HEK293 (cell line): Measurements from ENCODE around the gene RPL7A.

Experiments used
- BCL11B ChIP-seq: fragments of 450-650 bp; formaldehyde crosslinking; IDR thresholded peaks from 2 replicates; pipeline ENCODE4 v1.5.1; 2016; ENCODE audit warnings: low read depth, missing biosample characterization, missing genetic modification characterization
- GLIS1 ChIP-seq: fragments of 450-650 bp; formaldehyde crosslinking; IDR thresholded peaks from 2 replicates; pipeline ENCODE4 v1.5.1; 2016; ENCODE audit warnings: missing biosample characterization, missing genetic modification characterization
- HOXA7 ChIP-seq: sonication (generic); formaldehyde crosslinking; IDR thresholded peaks from 2 replicates; pipeline ENCODE4 v1.8.1; 2022; ENCODE audit warnings: missing genetic modification reagents, borderline replicate concordance
- HOXD13 ChIP-seq: sonication (generic); formaldehyde crosslinking; IDR thresholded peaks from 2 replicates; pipeline ENCODE4 v1.8.0; 2022; ENCODE audit warnings: missing genetic modification reagents, borderline replicate concordance
- KLF8 ChIP-seq: fragments of 450-650 bp; formaldehyde crosslinking; IDR thresholded peaks from 2 replicates; pipeline ENCODE4 v1.5.1; 2016; ENCODE audit warnings: missing biosample characterization, missing genetic modification characterization
- PRDM6 ChIP-seq: fragments of 450-650 bp; formaldehyde crosslinking; IDR thresholded peaks from 2 replicates; pipeline ENCODE4 v1.5.1; 2017; ENCODE audit warnings: missing biosample characterization, missing genetic modification characterization
- SCRT1 ChIP-seq: fragments of 450-650 bp; formaldehyde crosslinking; IDR thresholded peaks from 2 replicates; pipeline ENCODE4 v1.5.1; 2016; ENCODE audit warnings: missing biosample characterization, missing genetic modification characterization, borderline replicate concordance
- SCRT2 ChIP-seq: fragments of 450-650 bp; formaldehyde crosslinking; IDR thresholded peaks from 2 replicates; pipeline ENCODE4 v1.5.1; 2016; ENCODE audit warnings: missing biosample characterization, missing genetic modification characterization
- ZBTB6 ChIP-seq: fragments of 450-650 bp; formaldehyde crosslinking; IDR thresholded peaks from 2 replicates; pipeline ENCODE4 v1.5.1; 2017; ENCODE audit warnings: missing biosample characterization, missing genetic modification characterization
- ZNF175 ChIP-seq: fragments of 450-650 bp; formaldehyde crosslinking; IDR thresholded peaks from 2 replicates; pipeline ENCODE4 v1.5.1; 2016; ENCODE audit warnings: missing biosample characterization, missing genetic modification characterization
- ZNF202 ChIP-seq: fragments of 450-650 bp; formaldehyde crosslinking; IDR thresholded peaks from 2 replicates; pipeline ENCODE4 v1.5.1; 2016; ENCODE audit warnings: missing biosample characterization, missing genetic modification characterization, borderline replicate concordance
- ZNF214 ChIP-seq: fragments of 450-650 bp; formaldehyde crosslinking; IDR thresholded peaks from 2 replicates; pipeline ENCODE4 v1.5.1; 2017; ENCODE audit warnings: missing biosample characterization, mild to moderate bottlenecking, missing genetic modification characterization, borderline replicate concordance
- ZNF248 ChIP-seq: fragments of 450-650 bp; formaldehyde crosslinking; IDR thresholded peaks from 2 replicates; pipeline ENCODE4 v1.5.1; 2017; ENCODE audit warnings: missing biosample characterization, missing genetic modification characterization
- ZNF266 ChIP-seq: fragments of 450-650 bp; formaldehyde crosslinking; IDR thresholded peaks from 2 replicates; pipeline ENCODE4 v1.5.1; 2016; ENCODE audit warnings: missing biosample characterization, missing genetic modification characterization, low read depth
- ZNF292 ChIP-seq: fragments of 450-650 bp; formaldehyde crosslinking; IDR thresholded peaks from 2 replicates; pipeline ENCODE4 v1.5.1; 2016; ENCODE audit warnings: low read depth, missing biosample characterization, missing genetic modification characterization, borderline replicate concordance
- ZNF354C ChIP-seq: fragments of 450-650 bp; formaldehyde crosslinking; IDR thresholded peaks from 2 replicates; pipeline ENCODE4 v1.5.1; 2016; ENCODE audit warnings: missing biosample characterization, missing genetic modification characterization, low read depth, borderline replicate concordance
- ZNF416 ChIP-seq: fragments of 450-650 bp; formaldehyde crosslinking; IDR thresholded peaks from 2 replicates; pipeline ENCODE4 v1.5.1; 2016; ENCODE audit warnings: missing biosample characterization, missing genetic modification characterization
- ZNF501 ChIP-seq: fragments of 450-650 bp; formaldehyde crosslinking; IDR thresholded peaks from 2 replicates; pipeline ENCODE4 v1.5.1; 2016; ENCODE audit warnings: missing biosample characterization, missing genetic modification characterization
- ZNF548 ChIP-seq: fragments of 450-650 bp; formaldehyde crosslinking; IDR thresholded peaks from 2 replicates; pipeline ENCODE4 v1.5.1; 2016; ENCODE audit warnings: missing biosample characterization, missing genetic modification characterization
- ZNF555 ChIP-seq: fragments of 450-650 bp; formaldehyde crosslinking; conservative IDR thresholded peaks from 2 replicates; pipeline ENCODE4 v1.5.1; 2017; ENCODE audit warnings: missing biosample characterization, mild to moderate bottlenecking, missing genetic modification characterization, inconsistent platforms
- ZNF560 ChIP-seq: fragments of 450-650 bp; formaldehyde crosslinking; IDR thresholded peaks from 2 replicates; pipeline ENCODE4 v1.5.1; 2017; ENCODE audit warnings: missing biosample characterization, missing genetic modification characterization, borderline replicate concordance
- ZNF585B ChIP-seq: fragments of 450-650 bp; formaldehyde crosslinking; IDR thresholded peaks from 2 replicates; pipeline ENCODE4 v1.5.1; 2016; ENCODE audit warnings: missing biosample characterization, missing genetic modification characterization
- ZNF623 ChIP-seq: fragments of 450-650 bp; formaldehyde crosslinking; IDR thresholded peaks from 2 replicates; pipeline ENCODE4 v1.5.1; 2016; ENCODE audit warnings: missing biosample characterization, missing genetic modification characterization
- ZNF639 ChIP-seq: fragments of 450-650 bp; formaldehyde crosslinking; IDR thresholded peaks from 2 replicates; pipeline ENCODE4 v1.5.1; 2016; ENCODE audit warnings: missing biosample characterization, missing genetic modification characterization
- ZNF768 ChIP-seq: fragments of 450-650 bp; formaldehyde crosslinking; IDR thresholded peaks from 2 replicates; pipeline ENCODE4 v1.5.1; 2018; ENCODE audit warnings: missing biosample characterization, mild to moderate bottlenecking, missing genetic modification characterization
- ZNF777 ChIP-seq: fragments of 450-650 bp; formaldehyde crosslinking; IDR thresholded peaks from 2 replicates; pipeline ENCODE4 v1.5.1; 2017; ENCODE audit warnings: missing biosample characterization, missing genetic modification characterization, borderline replicate concordance
- ZSCAN16 ChIP-seq: fragments of 450-650 bp; formaldehyde crosslinking; IDR thresholded peaks from 2 replicates; pipeline ENCODE4 v1.5.1; 2016; ENCODE audit warnings: missing biosample characterization, missing genetic modification characterization
- ZSCAN5A ChIP-seq: fragments of 450-650 bp; formaldehyde crosslinking; IDR thresholded peaks from 2 replicates; pipeline ENCODE4 v1.5.1; 2016; ENCODE audit warnings: missing biosample characterization, missing genetic modification characterization
- TF ChIP-seq, protein P1 (sequence below): fragments of 450-650 bp; formaldehyde crosslinking; IDR thresholded peaks from 2 replicates; pipeline ENCODE4; 2016; ENCODE audit warnings: missing biosample characterization, missing genetic modification characterization
- TF ChIP-seq, protein P2 (sequence below): fragments of 450-650 bp; formaldehyde crosslinking; IDR thresholded peaks from 2 replicates; pipeline ENCODE4 v1.5.1; 2016; ENCODE audit warnings: missing biosample characterization, missing genetic modification characterization

The RPL7A gene

GRCh38 chr9:133382507-133383141 lies 34.6 kb downstream of the RPL7A start (continued):
- TF ChIP-seq ZBTB6 (tag by site-specific recombination), result no peak
- TF ChIP-seq ZNF202 (tag by site-specific recombination), result 0 out of 2 replicates have a peak, but pooled peaks have one; percentile 63
- no peak for TF ChIP-seq PRDM6 (tag by site-specific recombination)
- no peak for TF ChIP-seq ZNF501
- TF ChIP-seq ZSCAN5A (tag by site-specific recombination), result no peak
- no peak for TF ChIP-seq ZSCAN16 (tag by site-specific recombination)
- TF ChIP-seq HOXD13, result no peak
- TF ChIP-seq ZNF585B (tag by site-specific recombination), result no peak
- TF ChIP-seq ZNF623, result no peak
- no peak for TF ChIP-seq BCL11B
- TF ChIP-seq, protein P1, sequence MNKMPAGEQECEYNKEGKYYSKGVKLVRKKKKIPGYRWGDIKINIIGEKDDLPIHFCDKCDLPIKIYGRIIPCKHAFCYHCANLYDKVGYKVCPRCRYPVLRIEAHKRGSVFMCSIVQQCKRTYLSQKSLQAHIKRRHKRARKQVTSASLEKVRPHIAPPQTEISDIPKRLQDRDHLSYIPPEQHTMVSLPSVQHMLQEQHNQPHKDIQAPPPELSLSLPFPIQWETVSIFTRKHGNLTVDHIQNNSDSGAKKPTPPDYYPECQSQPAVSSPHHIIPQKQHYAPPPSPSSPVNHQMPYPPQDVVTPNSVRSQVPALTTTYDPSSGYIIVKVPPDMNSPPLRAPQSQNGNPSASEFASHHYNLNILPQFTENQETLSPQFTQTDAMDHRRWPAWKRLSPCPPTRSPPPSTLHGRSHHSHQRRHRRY (tag by site-specific recombination), result no peak; the same call in 1 of the 2 replicates
- no peak for TF ChIP-seq ZNF416
- no peak for TF ChIP-seq SCRT2
- peak; percentile 71; the same call in 1 of the 2 replicates for TF ChIP-seq ZNF248 (tag by site-specific recombination)
- no peak for TF ChIP-seq ZNF555 (tag by site-specific recombination)
- no peak for TF ChIP-seq KLF8
- TF ChIP-seq ZNF548 (tag by site-specific recombination), result no peak
- no peak for TF ChIP-seq ZNF175 (tag by site-specific recombination)
- no peak for TF ChIP-seq ZNF777
- TF ChIP-seq ZNF266, result no peak
- TF ChIP-seq GLIS1 (tag by site-specific recombination), result no peak
- no peak for TF ChIP-seq ZNF292 (tag by site-specific recombination)
- TF ChIP-seq ZNF214 (tag by site-specific recombination), result no peak
- TF ChIP-seq ZNF354C (tag by site-specific recombination), result no peak
- TF ChIP-seq ZNF768 (tag by site-specific recombination), result no peak
- TF ChIP-seq SCRT1, result no peak
- TF ChIP-seq HOXA7 (CRISPR knock-in tag), result no peak
- TF ChIP-seq, protein P2, sequence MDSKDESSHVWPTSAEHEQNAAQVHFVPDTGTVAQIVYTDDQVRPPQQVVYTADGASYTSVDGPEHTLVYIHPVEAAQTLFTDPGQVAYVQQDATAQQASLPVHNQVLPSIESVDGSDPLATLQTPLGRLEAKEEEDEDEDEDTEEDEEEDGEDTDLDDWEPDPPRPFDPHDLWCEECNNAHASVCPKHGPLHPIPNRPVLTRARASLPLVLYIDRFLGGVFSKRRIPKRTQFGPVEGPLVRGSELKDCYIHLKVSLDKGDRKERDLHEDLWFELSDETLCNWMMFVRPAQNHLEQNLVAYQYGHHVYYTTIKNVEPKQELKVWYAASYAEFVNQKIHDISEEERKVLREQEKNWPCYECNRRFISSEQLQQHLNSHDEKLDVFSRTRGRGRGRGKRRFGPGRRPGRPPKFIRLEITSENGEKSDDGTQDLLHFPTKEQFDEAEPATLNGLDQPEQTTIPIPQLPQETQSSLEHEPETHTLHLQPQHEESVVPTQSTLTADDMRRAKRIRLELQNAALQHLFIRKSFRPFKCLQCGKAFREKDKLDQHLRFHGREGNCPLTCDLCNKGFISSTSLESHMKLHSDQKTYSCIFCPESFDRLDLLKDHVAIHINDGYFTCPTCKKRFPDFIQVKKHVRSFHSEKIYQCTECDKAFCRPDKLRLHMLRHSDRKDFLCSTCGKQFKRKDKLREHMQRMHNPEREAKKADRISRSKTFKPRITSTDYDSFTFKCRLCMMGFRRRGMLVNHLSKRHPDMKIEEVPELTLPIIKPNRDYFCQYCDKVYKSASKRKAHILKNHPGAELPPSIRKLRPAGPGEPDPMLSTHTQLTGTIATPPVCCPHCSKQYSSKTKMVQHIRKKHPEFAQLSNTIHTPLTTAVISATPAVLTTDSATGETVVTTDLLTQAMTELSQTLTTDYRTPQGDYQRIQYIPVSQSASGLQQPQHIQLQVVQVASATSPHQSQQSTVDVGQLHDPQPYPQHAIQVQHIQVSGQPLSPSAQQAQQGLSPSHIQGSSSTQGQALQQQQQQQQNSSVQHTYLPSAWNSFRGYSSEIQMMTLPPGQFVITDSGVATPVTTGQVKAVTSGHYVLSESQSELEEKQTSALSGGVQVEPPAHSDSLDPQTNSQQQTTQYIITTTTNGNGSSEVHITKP (tag by site-specific recombination), result no peak
- TF ChIP-seq ZNF560, result no peak
- no peak for TF ChIP-seq ZNF639 (tag by site-specific recombination)
